ENCODE results near the gene DCST2. TPM values are rescaled to one million over a fixed set of nuclear protein-coding genes. Genes with fewer than 3 reads are reported as not detected.
A peak's percentile ranks its signal among the peaks of the same experiment; 100 is the strongest.

The DCST2 gene
- total RNA-seq, 3 donors from 2014 or later = 1.7 to 3.3 (median 2.3) TPM

- Histone ChIP-seq H3K4me3 (peak overlapping the region; percentile 34), H3K36me3 (ENCODE audit: low read depth) (no peaks in the 10 kb centered on the region), H3K4me1 (ENCODE audit: low read depth) (peaks cover 33% of the 10 kb centered on the region), H3K9me3 (no peaks in the 10 kb centered on the region)
- no peak for DNase-seq
- ATAC-seq = no peak
- no peak for TF ChIP-seq CTCF (IDR thresholded peaks at IDR 0.05)
- intact Hi-C loops (cut with DNase I, micrococcal nuclease) = no loop called here
Measured at GRCh38 chr1:155049651-155050559, 16.3 kb upstream of the DCST2 start.

- no peak for ATAC-seq
- H3K4me3 ChIP-seq = no peak overlapping the region
- no peaks in the 10 kb centered on the region for H3K36me3 ChIP-seq (ENCODE audit: low read depth)
- intact Hi-C loops (cut with DNase I, micrococcal nuclease) = no loop called here
- no peak for TF ChIP-seq CTCF (IDR thresholded peaks at IDR 0.05)
- H3K9me3 ChIP-seq = no peaks in the 10 kb centered on the region
- peaks cover 43% of the 10 kb centered on the region for H3K4me1 ChIP-seq (ENCODE audit: low read depth)
- no peak for DNase-seq
Measured at GRCh38 chr1:155048449-155049334, 15.1 kb upstream of the DCST2 start.

GRCh38 chr1:155044812-155045657, 11.5 kb upstream of the DCST2 start:
- Histone ChIP-seq H3K9me3 (no peaks in the 10 kb centered on the region), H3K4me1 (ENCODE audit: low read depth) (peaks cover 28% of the 10 kb centered on the region), H3K4me3 (no peak overlapping the region), H3K36me3 (ENCODE audit: low read depth) (no peaks in the 10 kb centered on the region)
- DNase-seq (peak; percentile 82 to 92 (median 87)), ATAC-seq (peak; percentile 89)
- intact Hi-C loops (cut with DNase I, micrococcal nuclease) = no loop called here
- TF ChIP-seq CTCF (IDR thresholded peaks at IDR 0.05) = peak; percentile 75

- no peak overlapping the region for H3K4me3 ChIP-seq
- peaks cover 21% of the 10 kb centered on the region for H3K4me1 ChIP-seq (ENCODE audit: low read depth)
- no peaks in the 10 kb centered on the region for H3K9me3 ChIP-seq
- TF ChIP-seq CTCF (IDR thresholded peaks at IDR 0.05) = no peak
- no peak for DNase-seq
- intact Hi-C loops (cut with DNase I, micrococcal nuclease) = no loop called here
- ATAC-seq = peak; percentile 2
- no peaks in the 10 kb centered on the region for H3K36me3 ChIP-seq (ENCODE audit: low read depth)
Measured at GRCh38 chr1:155044365-155044764, 10.8 kb upstream of the DCST2 start.

GRCh38 chr1:155043793-155044192, 10.2 kb upstream of the DCST2 start:
- Histone ChIP-seq H3K9me3 (no peaks in the 10 kb centered on the region), H3K4me1 (ENCODE audit: low read depth) (peaks cover 24% of the 10 kb centered on the region), H3K36me3 (ENCODE audit: low read depth) (no peaks in the 10 kb centered on the region), H3K4me3 (no peak overlapping the region)
- TF ChIP-seq CTCF (IDR thresholded peaks at IDR 0.05) = no peak
- ATAC-seq = peak; percentile 75
- intact Hi-C loops (cut with DNase I, micrococcal nuclease) = no loop called here
- peak in 2 of 3 donors; percentile 68 to 69 for DNase-seq
